GM23338 (cell line): ENCODE measurements around the gene DAPL1. TPM values are rescaled to one million over a fixed set of nuclear protein-coding genes. Genes with fewer than 3 reads are reported as not detected.

Experiments used
- ATAC-seq: fragments of 200-7000 bp; cut with Tn5 transposase; 3 replicates; pipeline ENCODE4 v1.9.1; 2020
- DNase-seq: peaks from one replicate; pipeline ENCODE4 v3.0.0-alpha.2; 2015; ENCODE audit warnings: low spot score
- H2AFZ ChIP-seq: fragments of 200-600 bp; sonication (generic); 2 replicates; pipeline ENCODE4 v1.8.0; 2016; ENCODE audit warnings: antibody characterized with exemption, mild to moderate bottlenecking, moderate library complexity
- H3F3A ChIP-seq: fragments of 200-600 bp; sonication (generic); replicated peaks from 2 replicates; pipeline ENCODE4 v1.8.0; 2017; ENCODE audit warnings: antibody characterized with exemption, mixed run types, low read depth
- H3K27ac ChIP-seq: fragments of 200-600 bp; sonication (generic); 2 replicates; pipeline ENCODE4 v1.6.1; 2016; ENCODE audit warnings: low read depth
- H3K27me3 ChIP-seq: fragments of 200-600 bp; sonication (generic); 2 replicates; pipeline ENCODE4 v1.8.0; 2016; ENCODE audit warnings: mild to moderate bottlenecking, mixed run types, moderate library complexity; ENCODE audit not compliant: insufficient read depth
- H3K36me3 ChIP-seq: fragments of 200-600 bp; sonication (generic); 2 replicates; pipeline ENCODE4 v1.8.0; 2016; ENCODE audit warnings: mild to moderate bottlenecking; ENCODE audit not compliant: insufficient read depth
- H3K4me1 ChIP-seq: fragments of 200-600 bp; sonication (generic); 2 replicates; pipeline ENCODE4 v1.8.0; 2016; ENCODE audit warnings: mild to moderate bottlenecking, moderate library complexity; ENCODE audit not compliant: insufficient read depth
- H3K4me2 ChIP-seq: fragments of 200-600 bp; sonication (generic); 2 replicates; pipeline ENCODE4 v1.7.1; 2017; ENCODE audit warnings: mixed run types
- H3K4me3 ChIP-seq: fragments of 200-600 bp; sonication (generic); 2 replicates; pipeline ENCODE4 v1.6.1; 2016; ENCODE audit warnings: mixed run types
- H3K79me2 ChIP-seq: fragments of 200-600 bp; sonication (generic); replicated peaks from 2 replicates; pipeline ENCODE4 v1.8.0; 2017; ENCODE audit warnings: mild to moderate bottlenecking; ENCODE audit not compliant: insufficient read depth
- H3K9me2 ChIP-seq: fragments of 200-600 bp; sonication (generic); 2 replicates; pipeline ENCODE4 v1.8.0; 2017; ENCODE audit not compliant: insufficient read depth
- H4K20me1 ChIP-seq: fragments of 200-600 bp; sonication (generic); replicated peaks from 2 replicates; pipeline ENCODE4 v1.8.0; 2017; ENCODE audit warnings: mild to moderate bottlenecking; ENCODE audit not compliant: insufficient read depth
- H3K27ac Mint-ChIP-seq: 2 replicates; pipeline ENCODE4 v1.8.0; 2020; ENCODE audit warnings: inconsistent platforms, mild to moderate bottlenecking, moderate library complexity, mixed read lengths
- H3K27me3 Mint-ChIP-seq: 3 replicates; pipeline ENCODE4 v1.8.0; 2022; ENCODE audit warnings: low read depth, mild to moderate bottlenecking, moderate library complexity, mixed read lengths, inconsistent platforms; ENCODE audit not compliant: insufficient read depth, poor library complexity
- H3K36me3 Mint-ChIP-seq: 3 replicates; pipeline ENCODE4 v1.8.0; 2021; ENCODE audit warnings: low read depth, mild to moderate bottlenecking, inconsistent platforms, moderate library complexity, mixed read lengths
- H3K4me1 Mint-ChIP-seq: 3 replicates; pipeline ENCODE4 v1.8.0; 2020; ENCODE audit warnings: mild to moderate bottlenecking, inconsistent platforms, mixed read lengths
- H3K4me3 Mint-ChIP-seq: 3 replicates; pipeline ENCODE4 v1.8.0; 2021; ENCODE audit warnings: moderate library complexity, mild to moderate bottlenecking, inconsistent platforms, mixed read lengths
- H3K9me3 Mint-ChIP-seq: 3 replicates; pipeline ENCODE4 v1.8.0; 2020; ENCODE audit warnings: moderate library complexity, mild to moderate bottlenecking, inconsistent platforms, mixed read lengths
- CREB1 ChIP-seq: fragments of 250-450 bp; sonication (Bioruptor Pico); IDR thresholded peaks from 2 replicates; pipeline ENCODE4 v1.5.0; 2020; ENCODE audit warnings: low read depth, mild to moderate bottlenecking, moderate library complexity
- CTCF ChIP-seq, 2 experiments: fragments of 200-600 bp in 1 of 2; sonication (generic) in 1 of 2; conservative IDR thresholded peaks; 2 replicates each; pipeline versions ENCODE4 v1.5.1 to v1.6.1; 2016 to 2017; ENCODE audit warnings: antibody characterized with exemption in 2 of 2, low read depth in 2 of 2, mild to moderate bottlenecking in 2 of 2, moderate library complexity in 1 of 2
- ETS1 ChIP-seq: IDR thresholded peaks from 2 replicates; pipeline ENCODE4 v1.6.1; 2016; ENCODE audit warnings: antibody characterized with exemption
- EZH2 ChIP-seq: fragments of 200-600 bp; sonication (generic); IDR thresholded peaks from one replicate; pipeline ENCODE4 v1.8.0; 2017; ENCODE audit warnings: antibody characterized with exemption, mild to moderate bottlenecking, low read depth; ENCODE audit not compliant: unreplicated experiment
- EZH2phosphoT487 ChIP-seq: fragments of 200-600 bp; sonication (generic); IDR thresholded peaks from one replicate; pipeline ENCODE4 v1.8.1; 2018; ENCODE audit warnings: antibody characterized with exemption; ENCODE audit not compliant: unreplicated experiment
- JUNB ChIP-seq: IDR thresholded peaks from one replicate; pipeline ENCODE4 v1.6.1; 2016; ENCODE audit warnings: antibody characterized with exemption; ENCODE audit not compliant: unreplicated experiment
- NANOG ChIP-seq: IDR thresholded peaks from 2 replicates; pipeline ENCODE4 v1.6.1; 2016; ENCODE audit warnings: antibody characterized with exemption, borderline replicate concordance
- POLR2AphosphoS5 ChIP-seq: IDR thresholded peaks from 2 replicates; pipeline ENCODE4 v1.6.1; 2016; ENCODE audit warnings: antibody characterized with exemption, low read depth
- REST ChIP-seq: IDR thresholded peaks from one replicate; pipeline ENCODE4 v1.6.1; 2018; ENCODE audit warnings: antibody characterized with exemption; ENCODE audit not compliant: unreplicated experiment
- STAT1 ChIP-seq: IDR thresholded peaks from one replicate; pipeline ENCODE4 v1.6.1; 2016; ENCODE audit warnings: antibody characterized with exemption; ENCODE audit not compliant: unreplicated experiment
- ZNF114 ChIP-seq: fragments of 250-450 bp; sonication (Bioruptor Pico); IDR thresholded peaks from 2 replicates; pipeline ENCODE4 v1.5.0; 2020; ENCODE audit warnings: mild to moderate bottlenecking, moderate library complexity
- ZNF331 ChIP-seq: fragments of 250-450 bp; sonication (Bioruptor Pico); IDR thresholded peaks from 2 replicates; pipeline ENCODE4 v1.5.0; 2020; ENCODE audit warnings: low read depth, mild to moderate bottlenecking, moderate library complexity
- ZNF462 ChIP-seq: fragments of 250-450 bp; sonication (Bioruptor Pico); IDR thresholded peaks from 2 replicates; pipeline ENCODE4 v1.5.0; 2020; ENCODE audit warnings: mild to moderate bottlenecking, moderate library complexity
- polyA plus RNA-seq: library from polyadenylated mRNA; unstranded; fragments of >200 nt; fragmentation: Nextera tagmentation; extraction: Ambion mirVana; gene quantifications from 2 replicates; pipeline ENCODE4 v1.2.1, GENCODE V29; 2016
- total RNA-seq: library from RNA; depleted of rRNA; stranded (reverse); fragments of >200 nt; shearing (Covaris generic); gene quantifications from 2 replicates; pipeline ENCODE4 v1.2.3, GENCODE V29; 2014

DAPL1 gene
- total and polyA plus RNA-seq, 2 experiments from 2014 or later = not detected

GRCh38 chr2:158783923-158784322 lies 11.2 kb upstream of the DAPL1 start:
- H4K20me1 ChIP-seq = no peaks in the 10 kb centered on the region
- H3K27ac Mint-ChIP-seq = no peak overlapping the region
- H3K27ac ChIP-seq = no peak overlapping the region

More at GRCh38 chr2:158783923-158784322, 11.2 kb upstream of the DAPL1 start:
- Histone ChIP-seq H3K4me3 (no peak overlapping the region), H3K9me2 (0 out of 2 replicates have a peak, but pooled peaks cover 2% of the 10 kb centered on the region), H3K79me2 (no peaks in the 10 kb centered on the region), H3F3A (no peaks in the 10 kb centered on the region), H3K27me3 (no peaks in the 10 kb centered on the region), H3K4me2 (no peak overlapping the region), H3K4me1 (peaks cover 8% of the 10 kb centered on the region; the same call in 1 of the 2 replicates), H3K36me3 (no peaks in the 10 kb centered on the region), H2AFZ (no peak overlapping the region)
- Mint-ChIP-seq H3K4me3 (no peak overlapping the region), H3K4me1 (peaks cover 4% of the 10 kb centered on the region), H3K9me3 (peaks cover 5% of the 10 kb centered on the region), H3K27me3 (peaks cover 3% of the 10 kb centered on the region), H3K36me3 (no peaks in the 10 kb centered on the region)
- TF ChIP-seq EZH2 (no peak), ZNF114 (CRISPR knock-in tag) (no peak), ZNF462 (CRISPR knock-in tag) (no peak), JUNB (no peak), CTCF (conservative IDR thresholded peaks at IDR 0.05; ENCODE audit: low read depth in 2 of 2) (no peak), EZH2phosphoT487 (no peak), CREB1 (CRISPR knock-in tag) (no peak), ZNF331 (CRISPR knock-in tag) (no peak), POLR2AphosphoS5 (no peak), NANOG (no peak), STAT1 (no peak), ETS1 (no peak), REST (no peak)
- no peak for ATAC-seq
- no peak for DNase-seq
